Measurements from ENCODE around the gene BTBD9. TPM values are rescaled to one million over a fixed set of nuclear protein-coding genes. Genes with fewer than 3 reads are reported as not detected.

The BTBD9 gene
- total RNA-seq, 4 donors from 2014 or later: 10.8 to 26.3 (median 15.3) TPM

GRCh38 chr6:38233161-38233791 is 406.5 kb downstream of the BTBD9 start:
- DNase-seq (ENCODE audit: low spot score) (no peak), ATAC-seq (ENCODE audit: low FRiP score) (no peak)
- no peak for TF ChIP-seq CTCF (IDR thresholded peaks at IDR 0.05)

GRCh38 chr6:38225766-38226165 is 414.0 kb downstream of the BTBD9 start:
- no peak for DNase-seq (ENCODE audit: low spot score)
- no peak for TF ChIP-seq CTCF (IDR thresholded peaks at IDR 0.05)
- ATAC-seq (ENCODE audit: low FRiP score): no peak

GRCh38 chr6:38221251-38221650 is 418.5 kb downstream of the BTBD9 start:
- ATAC-seq (ENCODE audit: low FRiP score): no peak

GRCh38 chr6:38220069-38220723 is 419.5 kb downstream of the BTBD9 start:
- TF ChIP-seq CTCF (IDR thresholded peaks at IDR 0.05): no peak
- no peak for ATAC-seq (ENCODE audit: low FRiP score)
- no peak for DNase-seq (ENCODE audit: low spot score)

More at GRCh38 chr6:38221251-38221650, 418.5 kb downstream of the BTBD9 start:
- no peak for TF ChIP-seq CTCF (IDR thresholded peaks at IDR 0.05)
- no peak for DNase-seq (ENCODE audit: low spot score)

GRCh38 chr6:38218235-38218634 is 421.5 kb downstream of the BTBD9 start:
- no peak for ATAC-seq (ENCODE audit: low FRiP score)
- no peak for DNase-seq (ENCODE audit: low spot score)
- no peak for TF ChIP-seq CTCF (IDR thresholded peaks at IDR 0.05)

GRCh38 chr6:38216451-38216850 is 423.3 kb downstream of the BTBD9 start:
- TF ChIP-seq CTCF (IDR thresholded peaks at IDR 0.05): no peak
- DNase-seq (ENCODE audit: low spot score) (no peak), ATAC-seq (ENCODE audit: low FRiP score) (no peak)
